NCI-H128 (cell line): Measurements from ENCODE around the gene SLC39A1.
"Not testable (repeated sequence)": the region's sequence is repeated elsewhere in the genome, so short reads cannot be mapped to it uniquely, and the experiment has no call there.

Source experiments
- DNase-seq: peaks from one replicate; lab custom pipeline; 2025; ENCODE audit not compliant: unreplicated experiment; lab: John Stamatoyannopoulos, UW

SLC39A1 gene, protein sequence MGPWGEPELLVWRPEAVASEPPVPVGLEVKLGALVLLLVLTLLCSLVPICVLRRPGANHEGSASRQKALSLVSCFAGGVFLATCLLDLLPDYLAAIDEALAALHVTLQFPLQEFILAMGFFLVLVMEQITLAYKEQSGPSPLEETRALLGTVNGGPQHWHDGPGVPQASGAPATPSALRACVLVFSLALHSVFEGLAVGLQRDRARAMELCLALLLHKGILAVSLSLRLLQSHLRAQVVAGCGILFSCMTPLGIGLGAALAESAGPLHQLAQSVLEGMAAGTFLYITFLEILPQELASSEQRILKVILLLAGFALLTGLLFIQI

DNA sequence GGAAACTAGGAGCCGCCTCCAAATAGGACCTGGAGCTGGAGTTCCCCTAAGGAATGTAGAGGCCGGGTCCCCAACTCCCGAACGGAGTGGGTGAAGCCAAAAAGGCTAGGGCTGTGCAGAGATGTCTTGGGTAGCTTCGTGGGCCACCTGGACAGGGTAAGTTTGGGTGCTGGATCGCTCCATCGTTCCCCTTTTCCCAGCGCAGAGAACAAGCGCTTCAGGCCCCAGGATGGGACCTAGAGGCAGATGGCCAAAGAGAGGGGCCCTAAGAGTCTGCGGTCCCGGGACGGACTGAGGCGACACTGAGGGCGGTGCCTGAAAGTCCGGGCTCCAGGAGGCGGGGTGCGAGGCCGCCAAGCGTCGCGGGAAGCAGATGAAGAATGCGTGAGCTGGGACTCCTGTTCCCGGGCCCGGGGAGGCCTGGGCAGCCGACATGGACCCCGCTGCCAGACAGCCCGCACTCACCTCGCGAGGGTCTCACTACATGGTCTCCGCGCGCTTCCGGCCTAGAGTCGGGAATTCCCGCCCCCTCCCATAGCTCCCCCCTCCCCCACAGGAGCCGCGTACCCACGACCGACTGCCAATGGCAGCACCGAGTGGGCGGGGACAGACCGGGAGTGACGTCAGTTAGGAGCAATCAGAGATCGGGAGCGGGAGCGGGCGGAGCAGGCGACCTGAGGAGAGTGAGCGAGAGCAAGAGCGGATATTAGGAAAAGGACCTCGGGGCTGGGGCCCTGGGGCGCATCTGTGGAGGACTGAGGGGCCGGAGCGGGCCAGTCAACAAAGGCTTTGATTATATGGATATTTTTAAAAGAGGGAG is at the start of gene SLC39A1:
SLC39A1 (minus strand) TSS at position 508 of the 820 bp plus-strand sequence. CDS start 822 bp downstream, outside the sequence.
- DNase-seq, result peak; percentile 99

DNA sequence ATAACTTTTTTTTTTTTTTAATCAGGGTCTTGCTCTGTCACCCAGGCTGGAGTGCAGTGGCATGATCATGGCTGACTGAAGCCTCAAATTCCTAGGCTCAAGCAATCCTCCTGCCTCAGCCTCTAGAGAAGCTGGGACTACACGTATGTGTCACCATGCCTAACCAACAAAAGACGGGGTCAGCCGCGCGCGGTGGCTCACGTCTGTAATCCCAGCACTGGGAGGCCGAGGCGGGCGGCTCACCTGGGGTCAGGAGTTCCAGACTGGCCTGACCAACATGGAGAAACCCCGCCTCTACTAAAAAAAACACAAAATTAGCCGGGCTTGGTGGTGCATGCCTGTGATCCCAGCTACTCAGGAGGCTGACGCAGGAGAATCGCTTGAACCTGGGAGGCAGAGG is 49.2 kb upstream of the SLC39A1 start:
- DNase-seq, result not testable (repeated sequence)

DNA sequence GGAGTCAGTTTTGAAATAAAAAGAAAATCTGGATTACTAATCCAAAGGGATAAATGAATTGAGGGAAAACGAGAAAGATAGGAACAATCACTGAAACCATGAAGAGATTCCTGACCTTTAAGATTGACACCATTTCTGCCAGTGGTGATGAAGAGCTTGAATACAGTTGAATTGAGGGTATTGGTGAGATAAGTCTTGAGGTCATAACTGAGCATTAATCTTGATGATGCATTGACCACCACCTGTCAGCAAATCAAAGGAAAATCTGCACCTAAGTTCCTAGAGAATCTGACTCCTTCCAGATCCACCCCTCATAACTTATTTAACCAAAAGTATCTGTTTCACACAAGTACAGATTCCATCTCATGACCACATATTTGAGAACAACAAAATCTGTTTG is 48.8 kb upstream of the SLC39A1 start:
- DNase-seq, result no peak

- DNase-seq, result no peak
Observed at GRCh38 chr1:154006136-154006535, 42.8 kb upstream of the SLC39A1 start.

DNA sequence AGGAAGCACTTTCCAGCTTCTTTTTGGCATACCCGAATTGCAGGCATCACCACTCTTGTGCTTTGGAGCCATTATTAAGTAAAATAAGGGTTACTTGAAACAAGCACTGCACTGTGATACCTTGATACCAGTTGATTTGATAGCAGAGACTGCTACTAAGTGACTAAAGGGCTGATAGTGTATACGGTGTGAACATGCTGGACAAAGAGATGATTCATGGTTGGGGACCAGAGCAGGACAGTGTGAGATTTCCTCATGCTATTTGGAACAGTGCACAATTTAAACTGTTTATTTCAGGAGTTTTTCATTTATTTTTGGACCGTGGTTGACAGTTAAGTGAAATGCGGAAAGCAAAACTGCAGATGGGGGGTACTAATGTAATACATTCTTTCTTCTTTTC is 37.1 kb upstream of the SLC39A1 start:
- DNase-seq, result no peak

GRCh38 chr1:153996882-153997281 is 33.5 kb upstream of the SLC39A1 start:
- not testable (repeated sequence) for DNase-seq

- no peak for DNase-seq
Observed at GRCh38 chr1:153995640-153996039, 32.3 kb upstream of the SLC39A1 start.

DNA sequence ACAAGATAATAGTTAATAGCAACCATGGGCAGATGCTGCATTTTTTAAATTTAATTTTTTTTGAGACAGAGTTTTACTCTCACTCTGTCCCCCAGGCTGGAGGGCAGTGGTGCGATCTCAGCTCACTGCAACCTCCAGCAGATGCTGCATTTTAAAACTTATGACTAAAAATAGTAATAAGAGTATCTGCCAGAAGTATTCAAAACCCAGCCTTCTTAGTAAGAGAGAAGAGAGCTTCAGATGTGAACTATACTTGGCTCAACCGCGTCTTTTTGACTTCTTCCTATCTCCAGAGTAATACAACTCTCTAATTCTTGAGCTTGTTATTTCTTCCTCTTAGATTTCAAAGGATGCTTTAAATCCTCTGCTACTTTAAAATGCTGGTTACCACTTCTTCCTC is 31.9 kb upstream of the SLC39A1 start:
- DNase-seq, result no peak

DNA sequence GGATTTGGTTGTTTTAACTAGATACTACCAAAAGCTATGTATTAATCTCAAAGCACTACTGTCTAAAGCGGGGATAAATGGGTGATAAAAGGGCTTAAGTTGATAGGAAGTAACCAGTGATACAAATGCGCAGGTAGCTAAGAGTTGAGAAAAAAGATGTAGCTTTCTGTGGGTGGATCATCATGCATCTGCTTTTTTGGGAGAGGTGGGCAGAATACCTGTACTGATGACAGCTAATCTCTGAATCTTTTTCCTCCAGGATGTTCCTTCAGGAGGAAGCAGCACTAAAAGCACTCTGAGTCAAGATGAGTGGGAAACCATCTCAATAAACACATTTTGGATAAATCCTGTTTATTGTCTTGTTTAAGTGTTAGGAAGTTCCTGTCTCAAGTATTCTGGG is 28.5 kb upstream of the SLC39A1 start:
- DNase-seq, result no peak

GRCh38 chr1:153991151-153991630 is 27.9 kb upstream of the SLC39A1 start:
- DNase-seq, result no peak

- peak; percentile 98 for DNase-seq
Observed at GRCh38 chr1:153990468-153991150, 27.3 kb upstream of the SLC39A1 start, which contains the start of gene RPS27. Gene RPS27, plus strand, starts transcription at chr1:153990762. Its CDS starts 35 bp downstream, at chr1:153990797.

- no peak for DNase-seq
Observed at GRCh38 chr1:153987621-153988020, 24.3 kb upstream of the SLC39A1 start.

DNA sequence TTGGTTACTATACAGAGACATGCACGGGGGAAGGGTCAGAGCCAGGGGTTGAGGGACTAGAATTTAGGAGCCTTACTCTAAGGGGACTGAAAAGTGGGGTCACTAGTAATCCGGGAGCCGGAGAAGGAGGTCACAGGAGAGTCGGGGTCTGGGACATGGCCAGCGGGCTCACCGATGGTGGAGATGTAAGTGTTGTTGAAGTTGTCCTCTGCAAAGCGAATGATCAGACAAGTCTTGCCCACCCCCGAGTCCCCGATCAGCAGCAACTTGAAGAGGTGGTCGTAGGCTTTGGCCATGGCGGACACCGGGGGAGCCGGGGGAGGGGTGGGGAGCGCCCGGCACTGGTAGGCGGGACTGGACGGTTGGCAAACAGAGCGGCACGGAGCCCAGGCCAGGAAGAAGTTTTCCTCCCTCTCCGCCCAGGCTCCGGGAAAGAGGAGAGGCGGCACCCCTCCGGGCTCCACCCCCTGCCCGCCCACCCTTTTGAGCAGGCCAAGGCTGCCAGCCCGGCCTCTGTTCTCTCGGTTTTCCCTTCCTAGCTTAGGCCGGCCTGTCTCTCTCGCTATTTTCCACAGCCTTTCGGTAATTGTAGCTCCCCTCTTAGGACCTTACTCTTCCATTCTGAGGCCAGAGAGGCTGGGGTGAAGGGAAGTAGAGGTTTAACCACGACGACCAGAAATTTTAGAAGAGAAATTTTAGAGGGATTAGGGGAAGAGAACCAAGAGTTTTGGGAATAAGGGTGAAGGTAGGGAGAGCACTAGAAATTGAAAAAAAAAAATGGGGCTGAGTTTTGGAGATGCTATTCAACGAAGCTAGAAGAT is 22.8 kb upstream of the SLC39A1 start, which contains the start of gene RAB13:
RAB13 (minus strand) TSS at position 399 of the 821 bp plus-strand sequence; CDS start at position 296, 103 bp downstream.
- peak; percentile 48 for DNase-seq

GRCh38 chr1:153985341-153985912 is 22.1 kb upstream of the SLC39A1 start:
- no peak for DNase-seq

GRCh38 chr1:153984123-153984894 is 21.0 kb upstream of the SLC39A1 start:
- DNase-seq, result no peak

GRCh38 chr1:153981735-153982134 is 18.4 kb upstream of the SLC39A1 start:
- DNase-seq, result not testable (repeated sequence)

GRCh38 chr1:153979091-153979490 is 15.8 kb upstream of the SLC39A1 start:
- not testable (repeated sequence) for DNase-seq

DNA sequence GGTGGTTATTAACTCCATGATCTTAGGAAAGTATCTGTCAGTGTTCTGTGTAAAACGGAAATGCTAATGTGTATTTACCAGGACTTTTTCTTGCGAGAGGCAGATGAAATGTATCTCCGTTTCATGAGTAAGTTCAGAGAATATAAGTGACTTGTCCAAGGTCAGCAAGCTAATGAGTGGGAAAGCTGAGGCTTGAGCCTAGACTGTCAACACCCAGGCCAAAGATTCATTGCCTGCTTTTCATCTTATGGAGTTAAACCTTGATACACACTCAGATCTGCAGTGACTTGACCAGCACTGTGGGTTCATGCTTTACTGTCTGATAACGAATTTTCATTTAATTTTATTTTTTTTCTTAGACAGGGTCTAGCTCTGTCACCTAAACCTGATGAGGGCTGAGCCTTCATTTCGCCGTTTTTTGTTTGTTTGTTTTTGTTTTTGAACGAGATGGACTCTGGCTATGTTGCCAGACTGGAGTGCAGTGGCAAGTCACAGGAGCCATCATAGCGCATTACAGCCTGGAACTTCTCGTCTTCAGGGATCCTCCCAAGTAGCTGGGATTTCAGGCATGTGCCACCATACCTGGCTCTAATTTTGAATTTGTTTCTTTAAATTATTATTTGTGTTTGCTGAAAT is 15.1 kb upstream of the SLC39A1 start:
- no peak for DNase-seq
